CD4-positive, alpha-beta T cell treated with Interleukin-4 for 4 hours (primary cell): ENCODE measurements around the gene TCFL5.

Source experiments
- DNase-seq: peaks from one replicate; pipeline ENCODE4 v3.0.0-alpha.2; 2020

The TCFL5 gene

GRCh38 chr20:62794007-62794724 lies 67.5 kb downstream of the TCFL5 start:
- peak; percentile 92 for DNase-seq

GRCh38 chr20:62793757-62794006 lies 67.9 kb downstream of the TCFL5 start:
- no peak for DNase-seq

GRCh38 chr20:62792940-62793756 lies 68.5 kb downstream of the TCFL5 start:
- DNase-seq = no peak

GRCh38 chr20:62792182-62792939 lies 69.3 kb downstream of the TCFL5 start:
- DNase-seq = no peak

- peak; percentile 75 for DNase-seq
Measured at GRCh38 chr20:62791301-62792181, 70.1 kb downstream of the TCFL5 start.
